ENCODE measurements around the gene NODAL.

DNA sequence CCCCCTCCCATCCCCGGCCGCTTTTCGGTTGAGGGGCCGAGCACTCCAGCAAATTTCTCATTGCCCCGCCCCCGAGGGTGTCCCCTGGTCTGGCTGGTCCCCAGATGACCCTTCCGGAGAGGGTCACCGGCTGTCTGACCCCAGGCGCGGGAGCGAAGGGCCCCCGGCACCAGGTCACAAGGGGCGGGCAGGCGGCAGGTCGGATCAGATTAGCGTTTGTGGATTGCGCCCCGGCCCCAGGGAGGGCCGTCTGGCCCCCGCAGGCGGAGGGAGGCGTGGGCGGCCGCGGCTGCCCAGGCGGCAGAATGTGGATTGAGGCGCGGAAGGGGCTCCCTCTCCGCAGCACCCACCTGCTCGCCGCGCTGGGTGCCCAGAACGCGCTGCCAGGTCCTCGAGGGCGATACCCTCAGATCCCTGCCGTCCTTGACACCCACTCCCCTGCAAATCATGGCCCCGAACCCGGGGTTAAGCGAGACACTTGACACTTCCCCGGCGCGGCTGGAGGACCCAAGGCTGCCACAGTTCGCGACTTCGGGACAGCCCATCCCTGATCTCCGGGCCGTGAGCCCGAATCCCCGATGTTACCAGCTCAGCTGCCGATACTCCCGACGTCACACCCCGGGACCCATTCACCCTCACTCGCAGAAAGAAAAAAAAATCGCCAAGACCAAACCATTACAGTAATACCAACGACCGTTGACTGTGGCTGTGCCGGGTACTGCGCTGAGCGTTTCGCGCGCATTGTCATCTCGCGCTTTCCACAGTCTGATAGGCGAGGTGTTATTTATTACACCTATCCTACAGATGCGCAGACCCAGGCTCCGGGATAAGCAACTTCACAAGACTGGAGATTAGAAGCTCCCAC lies 953 bp downstream of the NODAL start:
- TF ChIP-seq, protein P1, sequence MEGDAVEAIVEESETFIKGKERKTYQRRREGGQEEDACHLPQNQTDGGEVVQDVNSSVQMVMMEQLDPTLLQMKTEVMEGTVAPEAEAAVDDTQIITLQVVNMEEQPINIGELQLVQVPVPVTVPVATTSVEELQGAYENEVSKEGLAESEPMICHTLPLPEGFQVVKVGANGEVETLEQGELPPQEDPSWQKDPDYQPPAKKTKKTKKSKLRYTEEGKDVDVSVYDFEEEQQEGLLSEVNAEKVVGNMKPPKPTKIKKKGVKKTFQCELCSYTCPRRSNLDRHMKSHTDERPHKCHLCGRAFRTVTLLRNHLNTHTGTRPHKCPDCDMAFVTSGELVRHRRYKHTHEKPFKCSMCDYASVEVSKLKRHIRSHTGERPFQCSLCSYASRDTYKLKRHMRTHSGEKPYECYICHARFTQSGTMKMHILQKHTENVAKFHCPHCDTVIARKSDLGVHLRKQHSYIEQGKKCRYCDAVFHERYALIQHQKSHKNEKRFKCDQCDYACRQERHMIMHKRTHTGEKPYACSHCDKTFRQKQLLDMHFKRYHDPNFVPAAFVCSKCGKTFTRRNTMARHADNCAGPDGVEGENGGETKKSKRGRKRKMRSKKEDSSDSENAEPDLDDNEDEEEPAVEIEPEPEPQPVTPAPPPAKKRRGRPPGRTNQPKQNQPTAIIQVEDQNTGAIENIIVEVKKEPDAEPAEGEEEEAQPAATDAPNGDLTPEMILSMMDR (IDR thresholded peaks at IDR 0.05), result peak in 1 of 3 experiments; percentile 3
- no peak for TF ChIP-seq POLR2A (IDR thresholded peaks at IDR 0.05)
